Measurements from ENCODE around the gene VPS13D.

The VPS13D gene

GRCh38 chr1:12491656-12492055 lies 261.8 kb downstream of the VPS13D start:
- Mint-ChIP-seq H3K27me3 (no peaks in the 10 kb centered on the region), H3K27ac (no peak overlapping the region), H3K4me3 (no peak overlapping the region), H3K4me1 (peaks cover 17% of the 10 kb centered on the region), H3K9me3 (no peaks in the 10 kb centered on the region), H3K36me3 (peaks cover 13% of the 10 kb centered on the region)

- Mint-ChIP-seq H3K4me1 (peaks cover 23% of the 10 kb centered on the region), H3K27ac (no peak overlapping the region), H3K9me3 (no peaks in the 10 kb centered on the region), H3K27me3 (no peaks in the 10 kb centered on the region), H3K4me3 (no peak overlapping the region), H3K36me3 (peaks cover 29% of the 10 kb centered on the region)
These were observed 265.9 kb downstream of the VPS13D start for GRCh38 chr1:12495725-12496124.

GRCh38 chr1:12496154-12496961 lies 266.5 kb downstream of the VPS13D start:
- H3K9me3 Mint-ChIP-seq: no peaks in the 10 kb centered on the region
- H3K36me3 Mint-ChIP-seq: peaks cover 26% of the 10 kb centered on the region
- H3K4me3 Mint-ChIP-seq: no peak overlapping the region
- no peak overlapping the region for H3K27ac Mint-ChIP-seq
- no peaks in the 10 kb centered on the region for H3K27me3 Mint-ChIP-seq
- peaks cover 23% of the 10 kb centered on the region for H3K4me1 Mint-ChIP-seq

GRCh38 chr1:12499539-12500240 lies 269.9 kb downstream of the VPS13D start:
- H3K4me1 Mint-ChIP-seq: peaks cover 32% of the 10 kb centered on the region
- peaks cover 19% of the 10 kb centered on the region for H3K36me3 Mint-ChIP-seq
- no peaks in the 10 kb centered on the region for H3K27me3 Mint-ChIP-seq
- H3K4me3 Mint-ChIP-seq: no peak overlapping the region
- no peaks in the 10 kb centered on the region for H3K9me3 Mint-ChIP-seq
- H3K27ac Mint-ChIP-seq: peak overlapping the region; percentile 35

GRCh38 chr1:12501661-12502060 lies 271.8 kb downstream of the VPS13D start:
- H3K4me1 Mint-ChIP-seq: peaks cover 24% of the 10 kb centered on the region
- no peaks in the 10 kb centered on the region for H3K9me3 Mint-ChIP-seq
- H3K36me3 Mint-ChIP-seq: peaks cover 19% of the 10 kb centered on the region
- H3K27ac Mint-ChIP-seq: peak overlapping the region; percentile 26
- no peak overlapping the region for H3K4me3 Mint-ChIP-seq
- no peaks in the 10 kb centered on the region for H3K27me3 Mint-ChIP-seq

- peaks cover 24% of the 10 kb centered on the region for H3K4me1 Mint-ChIP-seq
- no peaks in the 10 kb centered on the region for H3K9me3 Mint-ChIP-seq
- no peaks in the 10 kb centered on the region for H3K27me3 Mint-ChIP-seq
- H3K4me3 Mint-ChIP-seq: no peak overlapping the region
- H3K36me3 Mint-ChIP-seq: peaks cover 17% of the 10 kb centered on the region
- H3K27ac Mint-ChIP-seq: peak overlapping the region; percentile 63
These were observed 272.7 kb downstream of the VPS13D start for GRCh38 chr1:12502336-12503109.

- H3K4me3 Mint-ChIP-seq: no peak overlapping the region
- peaks cover 28% of the 10 kb centered on the region for H3K4me1 Mint-ChIP-seq
- H3K27ac Mint-ChIP-seq: peak overlapping the region; percentile 49
- peaks cover 11% of the 10 kb centered on the region for H3K36me3 Mint-ChIP-seq
- H3K27me3 Mint-ChIP-seq: no peaks in the 10 kb centered on the region
- H3K9me3 Mint-ChIP-seq: no peaks in the 10 kb centered on the region
These were observed 273.9 kb downstream of the VPS13D start for GRCh38 chr1:12503709-12504108.

GRCh38 chr1:12504601-12505000 lies 274.8 kb downstream of the VPS13D start:
- Mint-ChIP-seq H3K27me3 (no peaks in the 10 kb centered on the region), H3K27ac (no peak overlapping the region), H3K4me1 (peaks cover 31% of the 10 kb centered on the region), H3K4me3 (no peak overlapping the region), H3K9me3 (no peaks in the 10 kb centered on the region), H3K36me3 (peaks cover 5% of the 10 kb centered on the region)

- Mint-ChIP-seq H3K27ac (no peak overlapping the region), H3K9me3 (no peaks in the 10 kb centered on the region), H3K36me3 (peaks cover 4% of the 10 kb centered on the region), H3K27me3 (no peaks in the 10 kb centered on the region), H3K4me1 (peaks cover 31% of the 10 kb centered on the region), H3K4me3 (no peak overlapping the region)
These were observed 275.4 kb downstream of the VPS13D start for GRCh38 chr1:12505231-12505630.

- peaks cover 35% of the 10 kb centered on the region for H3K4me1 Mint-ChIP-seq
- no peaks in the 10 kb centered on the region for H3K9me3 Mint-ChIP-seq
- peaks cover 4% of the 10 kb centered on the region for H3K36me3 Mint-ChIP-seq
- H3K27ac Mint-ChIP-seq: no peak overlapping the region
- H3K4me3 Mint-ChIP-seq: no peak overlapping the region
- H3K27me3 Mint-ChIP-seq: no peaks in the 10 kb centered on the region
These were observed 275.9 kb downstream of the VPS13D start for GRCh38 chr1:12505639-12506280.

GRCh38 chr1:12506281-12507280 lies 276.8 kb downstream of the VPS13D start:
- H3K9me3 Mint-ChIP-seq: no peaks in the 10 kb centered on the region
- peaks cover 42% of the 10 kb centered on the region for H3K4me1 Mint-ChIP-seq
- no peak overlapping the region for H3K27ac Mint-ChIP-seq
- H3K4me3 Mint-ChIP-seq: no peak overlapping the region
- H3K36me3 Mint-ChIP-seq: peaks cover 4% of the 10 kb centered on the region
- H3K27me3 Mint-ChIP-seq: no peaks in the 10 kb centered on the region

- Mint-ChIP-seq H3K4me1 (peaks cover 45% of the 10 kb centered on the region), H3K9me3 (no peaks in the 10 kb centered on the region), H3K4me3 (no peak overlapping the region), H3K27ac (no peak overlapping the region), H3K36me3 (peaks cover 5% of the 10 kb centered on the region), H3K27me3 (no peaks in the 10 kb centered on the region)
These were observed 277.8 kb downstream of the VPS13D start for GRCh38 chr1:12507631-12508030.

- peak overlapping the region; percentile 87 for H3K27ac Mint-ChIP-seq
- H3K9me3 Mint-ChIP-seq: peaks cover 4% of the 10 kb centered on the region
- no peaks in the 10 kb centered on the region for H3K27me3 Mint-ChIP-seq
- peaks cover 56% of the 10 kb centered on the region for H3K4me1 Mint-ChIP-seq
- H3K4me3 Mint-ChIP-seq: no peak overlapping the region
- peaks cover 10% of the 10 kb centered on the region for H3K36me3 Mint-ChIP-seq
These were observed 279.0 kb downstream of the VPS13D start for GRCh38 chr1:12508849-12509248.

- peak overlapping the region; percentile 88 for H3K4me3 Mint-ChIP-seq
- peaks cover 10% of the 10 kb centered on the region for H3K36me3 Mint-ChIP-seq
- peak overlapping the region; percentile 100 for H3K27ac Mint-ChIP-seq
- H3K27me3 Mint-ChIP-seq: no peaks in the 10 kb centered on the region
- peaks cover 4% of the 10 kb centered on the region for H3K9me3 Mint-ChIP-seq
- peaks cover 70% of the 10 kb centered on the region for H3K4me1 Mint-ChIP-seq
These were observed 281.3 kb downstream of the VPS13D start for GRCh38 chr1:12511128-12511484.
